ENCODE results near the gene ELL.
"Not testable (repeated sequence)": the region's sequence is repeated elsewhere in the genome, so short reads cannot be mapped to it uniquely, and the experiment has no call there.

ELL gene

DNA sequence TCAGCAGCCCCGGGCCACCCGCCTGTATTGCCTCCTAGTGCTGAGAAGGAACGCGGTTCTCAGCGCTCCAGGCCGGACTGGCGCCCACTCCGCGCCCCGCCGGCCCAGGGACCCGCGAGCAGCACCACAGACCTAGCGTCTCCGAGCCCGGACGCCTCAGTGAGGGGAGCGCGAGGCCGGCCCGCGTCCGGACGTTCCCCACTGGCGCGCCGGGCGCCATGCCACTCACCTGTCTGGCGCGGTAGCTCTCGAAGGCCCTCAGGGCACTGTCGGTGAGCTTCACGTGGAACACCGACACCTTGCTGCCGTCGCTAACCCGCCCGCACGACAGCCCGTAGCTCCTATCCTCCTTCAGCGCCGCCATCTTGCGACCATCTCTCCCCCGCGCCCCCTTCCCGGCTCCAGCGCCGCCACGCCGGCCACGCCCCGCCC is at the start of gene ELL:
Gene ELL (minus strand): TSS at position 379 of the 432 bp plus-strand sequence. CDS start 15 bp downstream, at position 364.
- in situ Hi-C loops (cut with MboI; ENCODE audit: low sequenced_read_pairs): no loop called here

DNA sequence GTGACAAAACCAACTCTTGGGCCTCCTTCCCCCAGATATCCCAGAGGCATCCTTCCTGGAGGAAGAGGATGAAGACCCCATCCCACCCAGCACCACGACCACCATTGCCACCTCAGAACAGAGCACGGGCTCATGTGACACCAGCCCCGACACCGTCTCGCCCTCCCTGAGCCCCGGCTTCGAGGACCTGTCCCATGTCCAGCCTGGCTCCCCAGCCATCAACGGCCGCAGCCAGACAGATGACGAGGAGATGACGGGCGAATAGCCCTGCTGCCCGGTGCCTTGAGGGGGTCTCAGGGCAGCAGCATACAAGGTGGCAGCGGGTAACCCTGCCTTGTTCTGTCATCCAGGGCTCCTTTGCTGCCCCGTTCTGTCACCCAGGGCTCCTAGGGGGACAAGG is 46.5 kb upstream of the ELL start:
- in situ Hi-C loops (cut with MboI; ENCODE audit: low sequenced_read_pairs): no loop called here

DNA sequence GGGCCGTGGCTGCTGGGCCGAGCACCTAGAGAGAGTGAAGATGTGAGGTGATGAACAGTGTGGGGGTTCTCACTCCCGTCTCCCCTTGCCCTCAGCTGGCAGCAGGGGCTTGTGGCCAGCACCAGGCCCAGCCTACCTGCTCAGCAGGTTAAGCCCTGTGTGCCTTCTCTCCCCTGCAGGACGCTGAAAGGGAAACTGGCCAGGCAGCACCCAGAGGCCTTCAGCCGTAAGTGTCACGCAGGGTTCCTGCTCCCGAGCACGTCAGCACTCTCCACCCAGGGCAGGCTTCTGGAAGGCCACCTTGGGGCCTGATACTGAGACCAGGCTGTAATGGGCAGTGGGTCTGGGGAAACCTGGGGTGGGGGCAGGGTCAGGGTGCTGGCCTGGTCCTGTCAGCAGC is 45.1 kb upstream of the ELL start:
- in situ Hi-C loops (cut with MboI; ENCODE audit: low sequenced_read_pairs): no loop called here

DNA sequence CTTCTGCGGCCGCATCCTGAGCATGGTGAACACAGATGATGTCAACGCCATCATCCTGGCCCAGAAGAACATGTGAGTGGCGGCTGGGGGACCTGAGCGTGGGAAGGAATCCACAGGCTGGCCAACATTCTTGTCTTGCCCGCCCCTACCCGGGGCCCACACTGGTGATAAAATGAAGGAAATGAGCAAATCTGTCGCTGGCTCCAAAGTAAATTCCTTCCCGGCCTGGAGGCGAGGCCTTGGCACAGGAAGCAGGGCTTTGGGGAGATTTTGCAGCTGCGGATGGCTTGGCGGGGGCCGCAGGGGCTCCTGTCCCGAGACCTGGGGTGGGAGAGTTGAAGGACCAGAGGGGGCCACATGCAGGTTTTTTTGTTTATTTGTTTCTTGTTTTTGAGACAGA is 40.2 kb upstream of the ELL start:
- in situ Hi-C loops (cut with MboI; ENCODE audit: low sequenced_read_pairs): no loop called here

DNA sequence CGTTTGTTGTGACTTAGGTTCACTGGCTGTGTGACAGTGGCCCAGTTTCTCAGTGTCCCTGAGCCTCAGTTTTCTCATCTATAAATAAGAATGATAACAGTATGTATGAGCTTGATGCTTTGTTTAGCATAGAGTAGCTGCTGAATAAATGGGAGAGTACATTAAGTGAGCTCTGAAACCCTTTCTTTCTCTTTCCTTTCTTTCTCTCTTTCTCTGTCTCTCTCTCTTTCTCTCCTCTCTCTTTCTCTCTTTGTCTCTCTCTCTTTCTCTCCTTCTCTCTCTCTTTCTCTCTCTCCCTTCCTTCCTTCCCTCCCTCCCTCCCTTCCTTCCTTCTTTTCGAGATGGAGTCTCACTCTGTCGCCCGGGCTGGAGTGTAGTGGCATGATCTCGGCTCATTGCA is 37.8 kb upstream of the ELL start:
- in situ Hi-C loops (cut with MboI; ENCODE audit: low sequenced_read_pairs): no loop called here

DNA sequence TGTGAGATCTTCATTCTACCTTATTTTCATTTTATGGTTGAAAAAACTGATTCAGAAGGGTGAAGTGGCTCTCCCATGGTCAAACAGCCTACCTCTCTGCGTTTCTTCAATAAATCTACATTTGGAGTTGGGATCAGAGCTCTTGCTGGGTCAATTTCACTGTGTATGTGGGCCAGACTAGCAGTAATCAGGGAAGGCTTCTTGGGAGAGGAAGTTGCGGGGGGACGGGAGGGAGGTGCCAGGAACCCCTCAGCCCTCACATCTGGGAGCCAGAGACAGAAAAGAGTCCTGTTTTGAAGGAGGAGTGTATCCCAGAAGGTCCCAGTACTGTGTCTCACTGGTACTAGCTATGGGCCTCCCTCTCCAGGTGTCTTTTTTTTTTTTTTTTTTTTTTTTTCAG is 36.7 kb upstream of the ELL start:
- in situ Hi-C loops (cut with MboI; ENCODE audit: low sequenced_read_pairs): no loop called here

DNA sequence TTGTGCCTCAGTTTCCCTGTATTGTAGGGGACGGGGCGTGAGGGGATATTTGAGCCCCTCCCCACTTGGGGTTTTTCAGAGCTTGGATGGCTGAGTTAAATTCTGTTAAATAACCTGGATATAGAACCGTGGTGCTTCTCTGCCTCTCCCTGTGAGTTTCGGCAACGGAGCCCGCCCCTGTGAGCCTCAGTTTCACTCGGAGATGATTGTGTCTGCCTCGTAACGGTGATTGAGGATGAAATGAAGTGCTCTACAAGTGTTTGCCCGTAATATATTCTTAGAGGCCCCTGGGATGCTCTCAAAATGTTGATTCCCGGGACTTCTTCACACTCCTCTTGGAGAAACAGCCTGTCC is 36.3 kb upstream of the ELL start:
- in situ Hi-C loops (cut with MboI; ENCODE audit: low sequenced_read_pairs): no loop called here

DNA sequence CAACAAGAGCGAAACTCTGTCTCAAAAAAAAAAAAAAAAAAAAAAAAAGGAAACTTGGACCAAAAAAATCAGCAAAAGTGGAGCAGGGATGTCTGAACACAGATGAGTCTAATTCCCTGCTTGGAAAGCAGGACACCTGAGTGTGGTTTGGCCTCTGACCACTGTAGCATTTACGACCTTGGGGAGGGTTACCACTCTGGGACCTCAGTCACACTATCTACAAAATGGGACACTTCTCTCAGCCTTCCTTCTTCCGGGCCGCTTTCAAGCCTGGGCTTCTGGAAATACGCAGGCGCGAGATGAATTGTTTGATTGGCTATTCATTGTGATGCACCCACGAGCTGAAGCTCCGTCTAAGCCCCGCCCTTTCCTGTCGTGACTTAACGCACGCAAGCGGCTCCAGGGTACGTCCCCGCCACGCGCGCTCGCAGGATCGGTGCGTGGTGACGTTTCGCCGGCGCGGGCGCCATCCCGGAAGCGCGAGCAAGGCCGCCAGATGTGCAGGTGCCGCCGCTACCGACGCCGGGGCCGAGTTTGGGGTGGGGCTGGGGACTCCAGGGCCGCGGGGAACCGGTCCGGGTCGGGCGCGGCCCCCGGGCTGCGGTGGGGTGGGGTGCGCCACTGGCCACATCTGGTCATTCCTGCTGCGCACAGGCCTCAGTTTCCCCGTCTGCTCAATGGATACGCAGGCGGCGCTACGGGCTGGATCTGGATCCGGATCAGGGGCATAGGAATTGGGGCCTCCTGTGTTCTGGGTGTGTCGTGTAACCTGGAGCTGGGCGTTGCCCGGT is 35.7 kb upstream of the ELL start, which contains the start of gene KXD1:
Gene KXD1 (plus strand): TSS at position 460 of the 791 bp plus-strand sequence. CDS start 4,187 bp downstream, outside the sequence.
- in situ Hi-C loops (cut with MboI; ENCODE audit: low sequenced_read_pairs): no loop called here

DNA sequence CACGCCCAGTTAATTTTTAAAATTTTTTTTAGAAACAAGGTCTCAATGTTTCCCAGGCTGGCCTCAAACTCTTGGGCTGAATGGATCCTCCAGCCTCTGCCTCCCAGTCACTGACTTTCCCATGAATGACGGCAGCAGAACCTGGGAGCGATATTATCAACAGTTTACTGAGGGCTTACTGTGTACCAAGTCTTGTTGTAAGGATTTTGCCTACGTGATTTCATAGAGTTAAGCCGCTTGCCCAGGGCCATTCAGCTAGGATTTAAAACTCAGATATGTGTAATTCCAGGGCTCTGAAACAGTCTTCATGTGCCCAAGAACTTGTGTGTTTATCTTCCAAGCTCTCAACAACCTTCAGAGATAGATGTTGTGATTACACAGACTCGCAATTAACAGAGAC is 29.8 kb upstream of the ELL start:
- in situ Hi-C loops (cut with MboI; ENCODE audit: low sequenced_read_pairs): no loop called here

DNA sequence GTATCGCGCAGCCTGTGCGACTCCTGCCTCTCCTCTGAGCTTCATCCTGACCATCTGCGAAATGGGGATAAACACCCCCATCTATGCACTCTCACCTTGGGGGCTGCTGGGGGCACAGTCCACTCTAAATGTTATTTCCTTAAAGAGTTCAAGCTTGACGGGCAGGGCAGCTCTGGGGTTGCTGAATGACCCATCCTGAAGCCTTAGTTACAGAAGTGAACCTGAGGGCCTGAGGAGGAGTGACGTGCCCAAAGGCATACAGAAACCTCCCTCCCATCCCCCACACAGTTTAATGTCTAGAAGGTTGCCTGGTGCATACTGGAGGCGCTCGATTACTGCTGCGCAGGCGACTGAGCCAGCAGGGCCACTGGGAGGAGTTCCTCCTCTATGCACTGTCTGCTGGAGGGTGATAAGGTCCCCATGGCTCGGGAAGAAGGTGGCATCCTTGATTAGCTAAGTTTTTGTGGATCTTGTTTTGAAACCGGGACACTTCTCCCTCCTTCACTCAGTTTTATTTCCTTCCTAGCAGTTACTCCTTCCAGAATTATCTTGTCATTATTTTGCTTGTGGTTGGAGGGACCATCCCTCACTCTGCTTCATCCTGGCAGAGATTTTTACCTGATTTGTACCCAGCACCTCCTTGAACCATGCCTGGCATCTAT is 22.1 kb upstream of the ELL start:
- in situ Hi-C loops (cut with MboI; ENCODE audit: low sequenced_read_pairs): no loop called here

DNA sequence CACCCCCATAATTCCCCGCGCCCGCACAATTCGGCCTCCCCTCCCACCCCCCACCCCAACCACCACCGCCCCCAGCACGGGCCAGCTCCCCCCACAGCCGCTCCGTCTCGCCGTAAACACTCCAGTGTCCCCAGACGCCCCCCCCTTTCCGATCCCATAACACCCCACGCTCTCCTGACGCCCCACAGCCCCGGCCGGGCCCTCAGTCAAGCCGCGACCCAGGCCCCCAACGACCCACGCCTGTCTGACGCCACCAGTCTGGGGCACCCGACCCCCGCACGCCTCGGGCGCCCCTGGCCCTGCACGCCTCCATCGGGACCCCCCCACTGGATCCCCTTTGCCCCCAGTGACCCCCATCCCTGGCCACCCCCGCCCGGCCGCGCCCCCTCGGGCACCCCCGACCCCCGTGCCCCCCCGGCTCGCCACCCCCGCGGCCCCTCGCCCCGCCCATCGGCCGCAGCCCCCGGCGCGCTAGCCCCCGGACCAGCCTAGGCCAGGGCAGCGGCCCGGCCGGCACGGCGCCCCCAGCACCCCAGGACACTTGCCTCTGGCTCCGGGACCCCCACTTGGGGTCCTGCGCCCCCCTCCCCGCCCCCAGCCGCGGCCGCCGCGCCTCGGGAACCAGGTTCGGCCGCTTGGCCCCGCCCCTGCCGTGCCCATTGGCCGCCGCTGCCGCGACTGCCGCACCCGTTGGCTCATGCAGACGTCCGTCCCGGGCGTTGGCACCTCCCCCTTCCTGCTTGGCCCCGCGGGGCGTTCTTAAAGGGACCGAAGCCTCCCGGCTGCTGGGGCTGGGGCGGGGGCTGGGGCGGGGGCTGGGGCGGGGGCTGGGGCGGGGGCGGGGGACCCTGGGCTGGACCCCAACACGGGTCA is 21.3 kb upstream of the ELL start, which contains the start of gene FKBP8:
Gene FKBP8 (minus strand): TSS at position 633 of the 873 bp plus-strand sequence. CDS start 1,603 bp downstream, outside the sequence.
- in situ Hi-C loops (cut with MboI; ENCODE audit: low sequenced_read_pairs): no loop called here

DNA sequence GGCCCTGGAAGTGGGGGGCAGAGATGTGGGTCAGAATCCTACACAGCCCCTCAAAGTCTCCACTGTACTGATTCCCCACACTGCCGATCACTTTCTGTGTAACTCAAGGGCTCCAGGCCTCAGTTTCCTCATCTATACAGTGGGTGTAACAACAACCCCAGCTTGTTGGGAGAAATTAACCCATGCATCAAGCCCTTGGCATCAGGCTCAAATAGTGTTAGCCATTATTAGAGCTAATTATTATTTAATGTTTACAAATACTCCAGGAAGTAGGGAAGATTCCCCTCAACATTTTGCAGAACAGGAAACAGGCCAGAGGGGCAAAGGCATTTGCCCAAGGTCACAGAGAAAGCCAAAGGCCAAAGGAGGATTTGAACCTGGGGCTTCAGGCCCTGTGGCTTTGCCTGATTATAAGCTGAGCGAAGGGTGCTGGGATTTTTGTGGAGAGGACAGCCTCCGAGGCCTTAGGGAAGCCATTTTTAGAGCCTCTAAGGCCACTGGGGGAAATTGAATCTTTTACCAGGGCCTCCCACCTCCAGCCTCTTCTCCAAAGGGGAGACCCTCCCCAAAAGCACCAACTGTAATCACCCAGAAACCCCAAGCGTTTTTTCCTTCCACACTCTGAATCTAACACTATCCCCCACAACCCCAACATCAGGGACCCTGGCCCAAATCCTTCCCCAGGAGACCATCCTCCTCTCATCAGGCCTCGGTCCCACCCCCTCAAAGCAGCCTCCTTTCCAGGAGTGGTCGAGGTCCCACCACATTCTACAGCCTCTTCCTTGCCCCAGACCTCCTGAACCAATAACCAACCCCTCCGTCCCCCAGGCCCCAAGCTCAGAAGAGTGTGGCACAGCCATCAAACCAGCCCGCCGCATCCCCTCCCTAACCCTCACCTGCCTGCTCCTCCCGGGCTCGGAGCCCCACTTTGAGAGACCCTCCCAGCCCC is 20.4 kb upstream of the ELL start:
- in situ Hi-C loops (cut with MboI; ENCODE audit: low sequenced_read_pairs): no loop called here

DNA sequence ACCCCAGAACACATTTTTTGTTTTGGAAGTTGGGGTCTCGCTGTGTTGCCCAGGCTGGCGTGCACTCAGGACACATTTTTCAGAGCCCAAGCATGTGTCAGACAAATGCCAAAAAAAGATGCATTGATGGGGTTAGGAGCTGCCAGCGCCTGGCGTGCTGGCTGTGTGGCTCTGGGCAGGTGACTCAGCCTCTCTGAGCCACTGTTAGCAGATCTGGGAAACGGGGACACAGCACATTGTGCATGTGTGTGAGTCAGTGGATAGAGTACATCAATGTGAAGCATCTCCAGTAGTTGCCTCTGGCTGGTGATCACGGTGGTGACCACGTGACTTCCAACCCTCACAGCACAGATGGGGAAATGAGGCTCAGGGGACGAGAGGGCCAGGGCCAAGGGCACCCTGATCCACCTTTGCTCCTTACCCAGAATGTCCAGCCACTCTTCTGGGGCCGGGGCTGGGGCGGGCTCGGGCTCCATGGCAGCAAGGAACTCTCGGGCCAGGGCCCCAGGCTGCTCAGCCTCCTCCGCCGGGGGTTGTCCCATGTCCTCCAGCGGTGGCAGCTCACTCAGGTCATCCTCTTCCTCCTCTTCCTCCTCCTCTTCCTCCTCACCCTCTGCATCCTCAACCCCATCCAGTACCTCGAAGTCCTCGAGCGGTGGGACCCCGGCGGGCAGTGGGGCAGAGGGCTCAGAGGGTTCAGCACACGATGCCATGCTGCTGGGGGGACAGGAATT is 19.6 kb upstream of the ELL start:
- in situ Hi-C loops (cut with MboI; ENCODE audit: low sequenced_read_pairs): no loop called here

DNA sequence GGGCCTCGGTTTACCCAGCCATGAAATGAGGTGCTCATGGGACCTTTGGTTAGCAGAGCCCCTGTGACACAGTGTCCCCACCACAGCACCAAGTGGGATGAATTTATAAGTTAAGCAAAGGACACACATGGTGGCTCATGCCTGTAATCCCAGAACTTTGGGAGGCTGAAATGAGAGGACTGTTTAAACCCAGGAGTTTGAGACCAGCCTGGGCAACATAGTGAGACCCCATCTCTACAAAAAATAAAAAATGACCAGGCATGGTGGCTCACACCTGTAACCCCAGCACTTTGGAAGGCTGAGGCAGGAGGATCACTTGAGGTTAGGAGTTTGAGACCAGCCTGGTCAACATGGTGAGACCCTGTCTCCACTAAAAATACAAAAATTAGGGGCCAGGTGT is 18.3 kb upstream of the ELL start:
- in situ Hi-C loops (cut with MboI; ENCODE audit: low sequenced_read_pairs): not testable (repeated sequence)

DNA sequence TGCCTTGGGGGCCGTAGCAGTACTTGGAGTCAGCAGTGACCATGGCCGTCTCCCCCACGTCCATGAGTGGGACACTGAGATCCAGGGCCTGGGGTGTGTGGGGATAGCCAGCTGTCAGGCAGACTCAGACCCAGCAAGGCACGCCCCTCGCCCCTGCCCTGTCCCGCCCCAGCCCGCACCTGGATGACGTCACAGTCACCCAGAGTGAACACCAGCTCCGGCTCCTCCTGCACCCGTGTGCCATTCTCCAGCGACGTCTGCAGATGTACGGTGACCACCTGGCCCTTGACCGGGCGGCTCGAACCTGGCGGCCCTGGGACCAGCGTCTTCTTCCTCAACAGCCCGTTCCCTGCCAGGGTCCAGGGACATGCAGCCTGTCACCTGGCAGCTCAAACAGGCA is 17.5 kb upstream of the ELL start:
- in situ Hi-C loops (cut with MboI; ENCODE audit: low sequenced_read_pairs): no loop called here

DNA sequence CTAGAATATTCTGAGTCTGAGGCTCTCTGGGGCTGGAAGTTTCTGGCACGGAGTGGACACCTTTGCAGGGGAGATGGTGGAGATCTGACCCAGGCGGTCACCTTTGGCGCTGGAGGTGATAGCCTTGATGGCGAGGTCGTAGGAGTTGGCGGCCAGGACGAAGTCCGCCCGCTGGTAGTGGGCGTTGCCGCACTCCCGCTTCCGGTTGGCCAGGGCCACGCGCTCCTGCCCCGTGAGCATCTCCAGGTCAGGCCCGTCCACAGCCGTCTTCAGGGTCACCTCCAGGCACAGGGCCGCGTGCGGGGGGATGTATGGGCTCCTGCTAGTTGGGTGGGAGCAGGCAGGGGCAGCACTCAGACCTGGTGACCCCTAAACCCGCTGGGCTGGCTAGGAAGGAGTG is 16.2 kb upstream of the ELL start:
- in situ Hi-C loops (cut with MboI; ENCODE audit: low sequenced_read_pairs): no loop called here

DNA sequence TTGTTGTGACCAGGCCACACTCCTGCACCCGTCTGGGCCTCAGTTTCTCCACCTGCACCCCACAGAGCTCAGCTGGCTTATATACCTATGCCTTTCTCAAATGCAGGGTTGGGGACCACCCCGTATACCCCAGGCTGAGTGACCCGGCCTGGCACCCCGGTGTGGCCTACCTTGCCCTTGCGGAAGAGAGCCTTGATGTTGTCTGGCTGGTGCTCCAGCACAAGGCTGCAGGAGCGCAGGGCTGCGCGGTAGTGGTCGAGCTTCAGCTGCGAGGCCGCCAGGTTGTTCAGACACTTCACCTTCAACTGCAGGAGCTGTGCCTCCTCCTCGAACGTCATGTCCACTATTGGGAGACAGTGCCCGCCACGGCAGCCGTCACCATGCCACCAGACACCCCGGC is 15.6 kb upstream of the ELL start:
- in situ Hi-C loops (cut with MboI; ENCODE audit: low sequenced_read_pairs): no loop called here

DNA sequence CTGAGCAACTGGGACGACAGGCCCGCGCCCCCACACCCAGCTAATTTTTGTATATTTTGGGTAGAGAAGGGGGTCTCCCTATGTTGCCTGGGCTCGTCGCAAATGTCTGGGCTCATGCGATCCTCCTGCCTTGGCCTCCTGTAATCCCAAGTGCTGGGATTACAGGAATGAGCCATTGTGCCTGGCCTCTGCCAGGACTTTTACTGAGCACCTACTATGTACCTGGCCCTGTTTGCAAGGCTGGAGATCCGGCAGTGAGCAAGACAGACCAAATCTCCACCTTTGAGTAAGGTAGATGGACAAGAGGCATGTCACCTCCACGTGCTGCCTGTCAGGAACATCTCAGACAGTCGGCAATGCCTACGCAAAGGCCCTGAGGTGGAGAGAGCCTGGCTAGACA is 14.6 kb upstream of the ELL start:
- in situ Hi-C loops (cut with MboI; ENCODE audit: low sequenced_read_pairs): no loop called here

DNA sequence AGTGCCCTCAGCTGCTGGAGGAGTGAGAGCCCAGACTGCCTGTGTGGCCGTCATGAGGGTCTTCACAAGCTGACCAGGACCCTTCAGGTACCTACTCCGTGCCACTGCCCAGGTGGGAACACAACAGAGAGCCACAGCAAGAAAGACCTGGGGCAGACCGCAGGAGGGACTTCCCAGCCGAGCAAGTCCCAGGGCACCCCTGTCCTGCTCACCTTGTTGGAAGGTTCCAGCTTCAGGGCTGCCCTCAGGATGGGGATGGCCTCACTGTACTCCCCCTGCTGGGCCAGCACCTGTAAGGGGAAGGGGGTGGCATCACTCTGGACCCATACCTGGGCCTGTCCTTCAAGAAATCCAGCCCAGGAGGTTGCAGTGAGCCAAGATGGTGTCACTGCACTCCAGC is 11.2 kb upstream of the ELL start:
- in situ Hi-C loops (cut with MboI; ENCODE audit: low sequenced_read_pairs): no loop called here
